ENCODE data around the gene RAI1.

DNA sequence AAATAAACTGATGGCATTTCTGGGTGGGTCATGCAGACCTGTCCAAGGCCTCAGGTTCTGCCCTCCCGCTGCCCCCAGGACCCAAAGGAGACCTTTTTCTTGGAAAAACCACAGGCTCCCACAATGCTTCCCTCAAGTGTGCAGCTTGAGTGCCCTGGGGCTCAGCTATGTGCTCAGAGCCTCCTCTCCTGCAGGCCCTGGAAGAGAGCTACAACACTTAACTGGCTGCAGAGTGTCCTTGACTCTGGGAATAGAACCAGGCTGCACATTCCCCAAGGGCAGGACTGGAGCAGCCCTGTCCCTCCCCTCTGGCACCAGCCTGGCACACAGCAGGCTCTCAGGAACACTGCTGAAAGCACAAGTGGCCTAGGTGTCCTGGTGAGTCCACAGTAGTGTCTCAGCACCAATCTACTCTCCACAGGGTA lies 160.4 kb downstream of the RAI1 start:
- TF ChIP-seq POLR2AphosphoS5 (IDR thresholded peaks at IDR 0.05; ENCODE audit: borderline replicate concordance, low read depth, low read length) (no peak), EZH2 (IDR thresholded peaks at IDR 0.05) (no peak)
